GM21447 (cell line): Measurements from ENCODE around the gene SAAL1.
A peak's percentile ranks its signal among the peaks of the same experiment; 100 is the strongest.
"Not testable (repeated sequence)": the region's sequence is repeated elsewhere in the genome, so short reads cannot be mapped to it uniquely, and the experiment has no call there.

Experiments used
- ATAC-seq: cut with Tn5 transposase; IDR thresholded peaks from one replicate; pipeline ENCODE4 v1.9.1; 2021; ENCODE audit not compliant: unreplicated experiment

Gene SAAL1

GRCh38 chr11:18105802-18106574 lies at the start of gene SAAL1:
TSS of gene SAAL1 (minus strand) at chr11:18106082. CDS start at chr11:18106041, 41 bp downstream.
- peak; percentile 96 for ATAC-seq

DNA sequence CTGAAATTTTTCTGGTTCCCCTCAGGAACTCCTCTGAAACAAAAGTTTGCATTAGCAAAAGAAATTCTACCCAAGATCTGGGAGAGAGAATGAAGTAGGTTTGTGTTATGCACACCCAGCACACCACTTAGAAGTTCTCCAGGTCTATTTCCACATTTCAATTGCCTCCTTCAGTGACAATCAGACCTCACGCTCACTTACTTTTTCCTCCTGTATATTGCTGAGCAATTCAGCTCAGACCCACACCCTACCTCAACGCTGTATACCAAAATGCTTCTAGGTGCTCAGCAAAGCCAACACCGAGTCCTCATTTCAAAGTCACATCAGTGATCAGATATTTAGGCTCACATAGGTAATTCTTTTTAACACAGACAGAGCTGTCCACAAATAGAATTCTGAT lies 45.7 kb upstream of the SAAL1 start:
- no peak for ATAC-seq

DNA sequence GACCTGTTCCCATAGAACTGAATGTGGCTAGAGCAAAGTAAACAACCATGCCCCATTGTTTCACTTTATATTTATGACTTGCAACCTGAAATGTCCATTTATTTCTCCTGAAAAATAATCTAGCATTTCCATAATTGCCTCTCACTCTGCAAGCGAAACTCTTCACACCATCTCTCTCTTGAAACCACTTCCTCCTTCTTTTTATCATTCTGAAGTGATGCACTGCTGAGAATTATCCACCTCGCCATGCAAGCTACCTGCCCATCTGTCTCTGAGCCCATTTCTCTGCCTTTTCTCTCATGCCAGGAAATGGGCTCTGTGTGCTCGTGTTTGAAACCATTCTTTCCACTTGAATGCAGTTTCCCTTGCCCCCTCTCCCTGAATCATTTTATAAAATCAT lies 40.0 kb upstream of the SAAL1 start:
- ATAC-seq, result no peak

DNA sequence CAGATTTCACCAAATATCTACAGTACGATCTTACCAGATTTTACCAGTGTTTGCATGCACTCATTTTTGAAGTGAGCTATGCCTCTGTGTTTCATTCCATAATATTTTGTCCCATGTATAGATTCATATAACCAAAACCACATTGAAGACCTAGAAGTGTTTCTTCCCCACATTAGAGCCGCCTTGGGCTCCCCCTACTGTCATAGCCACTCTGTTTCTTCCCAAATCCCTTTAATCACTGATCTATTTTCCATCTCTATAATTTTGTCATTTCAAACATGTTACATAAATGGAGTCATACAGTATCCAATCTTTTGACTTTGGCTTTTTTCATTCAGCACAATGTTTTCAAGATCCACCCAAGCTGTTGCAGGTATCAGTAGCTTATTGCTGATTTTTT lies 39.1 kb upstream of the SAAL1 start:
- ATAC-seq, result no peak

DNA sequence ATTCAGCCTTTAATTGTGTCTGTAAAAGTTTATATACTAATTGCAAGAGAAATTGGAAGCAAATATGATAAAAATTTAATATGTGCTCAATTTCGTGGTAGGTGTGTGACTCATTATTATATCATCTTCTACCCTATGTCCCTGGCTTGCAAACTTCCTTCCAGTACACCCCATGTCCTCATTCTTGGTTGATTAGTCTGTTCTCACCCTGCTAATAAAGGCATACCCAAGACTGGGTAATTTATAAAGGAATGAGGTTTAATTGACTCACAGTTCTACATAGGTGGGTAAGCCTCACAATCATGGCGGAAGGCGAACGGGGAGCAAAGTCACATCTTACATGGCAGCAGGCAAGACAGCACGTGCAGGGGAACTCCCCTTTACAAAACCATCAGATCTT lies 38.4 kb upstream of the SAAL1 start:
- ATAC-seq, result no peak

DNA sequence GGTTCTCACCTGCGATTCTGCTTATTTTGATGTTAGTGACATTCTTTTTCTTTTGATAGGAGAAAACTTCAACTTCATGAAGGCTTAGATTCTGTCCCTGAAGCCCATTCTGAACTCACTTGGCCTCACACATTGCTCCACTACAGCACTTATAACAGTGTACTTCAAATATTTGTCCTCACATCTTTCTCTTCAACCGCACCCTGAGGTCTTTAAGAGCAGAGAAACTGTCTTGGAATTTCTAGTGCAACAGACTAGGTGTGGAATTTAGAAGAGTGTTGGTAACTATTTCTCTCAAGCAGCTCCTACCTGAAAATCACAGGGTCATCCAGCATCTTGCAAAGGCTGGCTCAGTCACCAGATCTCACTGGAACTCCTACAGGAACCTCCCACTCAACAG lies 34.3 kb upstream of the SAAL1 start:
- no peak for ATAC-seq

- no peak for ATAC-seq
Measured at GRCh38 chr11:18137186-18137800, 31.4 kb upstream of the SAAL1 start.

DNA sequence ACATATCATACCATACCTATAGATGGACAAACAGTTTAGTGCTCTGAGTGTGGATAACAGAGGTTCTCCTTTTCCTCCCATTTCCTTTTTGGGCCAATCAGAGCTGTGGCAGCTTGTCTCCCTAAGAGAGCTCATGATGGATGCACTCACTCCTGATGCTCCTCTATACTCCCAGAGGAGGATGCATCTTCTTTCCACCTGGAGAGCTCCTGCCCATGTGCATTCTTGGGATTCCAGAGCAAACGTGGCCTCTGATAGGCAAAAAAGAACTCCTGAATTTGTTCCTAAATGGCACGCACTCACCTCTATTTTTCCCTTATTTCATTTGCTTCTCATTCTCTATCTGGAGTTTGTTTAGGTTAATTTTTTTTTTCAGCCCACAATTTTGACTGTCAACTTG lies 29.4 kb upstream of the SAAL1 start:
- no peak for ATAC-seq

DNA sequence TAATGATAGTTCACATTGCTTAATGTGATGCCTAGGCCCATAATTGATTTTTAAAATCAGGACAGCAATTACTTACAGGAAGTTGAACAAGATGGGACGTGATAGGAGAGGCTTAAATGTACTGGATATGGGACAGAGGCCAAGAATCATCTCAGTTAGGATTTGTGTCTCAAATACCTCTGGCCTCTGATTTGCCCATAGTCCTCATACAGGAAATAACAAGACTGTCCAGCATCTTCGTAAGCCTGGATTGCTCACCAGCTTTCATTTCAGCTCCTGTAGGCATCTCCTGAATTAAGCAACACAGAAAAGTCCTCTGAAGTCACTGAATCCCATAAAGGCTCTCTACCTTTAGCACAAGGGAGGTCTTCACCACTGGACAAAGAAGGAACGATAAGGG lies 26.5 kb upstream of the SAAL1 start, which contains the start of gene MRGPRX3:
Gene MRGPRX3 (plus strand): TSS at position 231 of the 400 bp plus-strand sequence. CDS start 4,632 bp downstream, outside the sequence.
- ATAC-seq, result no peak

DNA sequence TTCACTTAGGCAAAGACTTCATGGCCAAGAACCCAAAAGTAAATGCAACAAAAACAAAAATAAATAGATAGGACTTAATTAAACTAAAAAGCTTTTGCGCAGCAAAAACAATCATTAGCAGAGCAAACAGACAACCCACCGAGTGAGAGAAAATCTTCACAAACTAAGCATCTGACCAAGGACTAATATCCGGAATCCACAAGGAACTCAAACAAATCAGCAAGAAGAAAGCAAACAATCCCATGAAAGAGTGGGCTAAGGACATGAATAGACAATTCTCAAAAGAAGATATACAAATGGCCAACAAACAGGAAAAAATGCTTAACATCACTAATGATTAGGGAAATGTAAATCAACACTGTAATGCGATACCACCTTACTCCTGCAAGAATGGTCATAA lies 25.2 kb upstream of the SAAL1 start:
- not testable (repeated sequence) for ATAC-seq

- not testable (repeated sequence) for ATAC-seq
Measured at GRCh38 chr11:18121331-18121828, 15.5 kb upstream of the SAAL1 start.

- peak; percentile 80 for ATAC-seq
Measured at GRCh38 chr11:18115360-18116127, 9.7 kb upstream of the SAAL1 start.

GRCh38 chr11:18111005-18111404 lies 5.1 kb upstream of the SAAL1 start:
- ATAC-seq, result no peak

DNA sequence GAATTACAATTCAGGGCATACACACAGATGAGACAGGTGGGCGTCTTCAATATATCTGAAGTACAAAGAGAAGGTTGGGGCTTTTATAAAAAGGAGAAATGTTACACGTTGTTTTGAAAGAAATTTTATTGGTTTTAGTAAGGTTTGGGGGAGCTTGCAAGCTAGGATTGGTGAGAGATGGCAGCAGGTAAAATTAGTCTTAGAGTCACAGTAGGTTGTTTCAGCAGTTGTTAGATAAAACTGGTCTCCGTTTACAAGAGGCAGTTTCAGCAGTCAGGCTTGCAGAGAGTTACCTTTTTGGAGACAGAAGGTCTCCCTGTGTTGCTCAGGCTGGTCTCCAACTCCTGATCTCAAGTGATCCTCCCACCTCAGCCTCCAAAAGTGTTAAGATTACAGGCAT lies 2.4 kb upstream of the SAAL1 start:
- no peak for ATAC-seq

DNA sequence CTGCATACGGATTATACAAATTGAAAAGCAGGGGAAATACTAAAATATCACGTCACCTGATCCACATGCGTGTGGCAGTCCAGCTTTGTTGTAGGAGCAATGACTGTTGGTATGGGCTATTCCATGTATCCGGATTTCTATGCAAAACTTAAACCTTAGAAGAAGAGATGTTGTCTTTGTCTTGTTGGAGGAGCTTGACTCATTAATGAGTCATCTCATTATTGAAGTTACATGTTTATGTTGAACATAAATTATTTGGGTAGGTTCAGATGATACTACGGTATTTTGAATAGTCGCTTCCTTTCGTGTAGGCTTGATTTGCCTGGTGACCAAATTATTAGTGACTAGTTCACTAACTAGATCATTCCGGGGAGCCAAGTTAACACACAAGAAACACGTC lies 806 bp upstream of the SAAL1 start:
- ATAC-seq, result no peak

- ATAC-seq, result peak; percentile 14
Measured at GRCh38 chr11:18105086-18105801, 638 bp downstream of the SAAL1 start.

DNA sequence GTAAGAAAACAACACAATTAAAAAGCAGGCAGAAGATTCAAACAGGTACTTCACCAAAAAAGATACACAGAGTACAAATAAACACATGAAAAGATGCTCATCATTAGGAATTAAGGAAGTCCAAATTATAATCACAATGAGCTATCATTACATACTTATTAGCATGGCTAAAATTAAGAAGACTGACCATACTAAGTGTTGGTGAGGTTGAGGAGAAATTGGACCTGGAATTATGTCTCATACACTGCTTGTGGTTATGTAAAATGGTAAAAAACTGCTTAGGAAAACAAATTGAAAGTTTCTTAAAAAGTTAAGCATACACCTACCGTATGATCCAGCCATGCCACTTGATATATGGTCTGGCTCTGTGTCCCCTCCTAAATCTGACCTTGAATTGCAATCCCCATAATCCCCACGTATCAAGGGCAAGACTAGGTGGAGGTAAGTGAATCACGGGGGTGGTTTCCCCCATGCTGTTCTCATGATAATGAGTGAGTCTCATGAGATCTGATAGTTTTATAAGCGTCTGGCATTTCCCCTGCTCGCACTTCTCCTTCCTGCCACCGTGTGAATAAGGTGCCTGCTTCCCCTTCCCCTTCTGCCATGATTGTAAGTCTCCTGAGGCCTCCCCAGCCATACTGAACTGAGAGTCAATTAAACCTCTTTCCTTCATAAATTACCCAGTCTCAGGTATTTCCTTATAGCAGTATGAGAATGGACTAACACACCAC lies 4.8 kb downstream of the SAAL1 start:
- no peak for ATAC-seq

DNA sequence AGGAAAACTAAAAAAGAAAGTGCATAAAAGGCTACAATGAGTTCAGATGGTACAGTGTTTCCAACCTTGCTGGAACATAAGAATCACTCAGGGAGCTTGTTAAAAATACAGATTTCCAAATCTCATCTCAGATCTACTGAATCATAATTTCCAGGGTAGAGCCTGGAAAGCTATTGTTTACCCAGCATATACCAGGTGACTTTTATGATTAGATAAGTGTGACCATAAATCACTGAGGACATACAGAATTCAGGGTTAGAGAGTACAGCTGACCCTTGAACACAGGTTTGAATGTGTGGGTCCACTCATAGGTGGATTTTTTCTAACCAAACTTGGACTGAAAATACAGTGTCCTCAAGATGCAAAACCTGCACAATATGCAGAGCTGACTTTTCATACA lies 11.9 kb downstream of the SAAL1 start:
- no peak for ATAC-seq

DNA sequence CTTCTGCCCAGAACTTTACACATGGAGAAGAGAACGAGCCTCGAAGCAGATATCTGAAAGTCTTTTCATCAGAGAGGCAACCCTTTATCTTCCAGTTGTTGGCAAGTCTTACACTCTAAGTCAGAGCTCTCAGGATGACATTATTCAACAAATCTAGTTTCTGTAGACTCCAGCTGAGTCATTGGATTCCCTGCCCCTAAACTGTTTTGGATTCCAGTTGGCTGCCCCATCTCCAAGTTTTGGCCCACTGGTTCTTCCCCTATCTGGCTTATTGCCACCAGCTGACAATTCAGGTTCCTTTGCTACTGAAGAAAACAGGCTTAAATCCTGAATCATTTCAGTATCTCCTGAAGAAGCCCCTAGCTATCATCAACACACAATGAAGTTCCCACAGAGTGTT lies 14.2 kb downstream of the SAAL1 start:
- ATAC-seq, result no peak

- no peak for ATAC-seq
Measured at GRCh38 chr11:18088966-18089365, 16.9 kb downstream of the SAAL1 start.
